GM23338 (cell line): ENCODE results near the gene WARS2. TPM values are rescaled to one million over a fixed set of nuclear protein-coding genes. Genes with fewer than 3 reads are reported as not detected.

Source experiments
- ATAC-seq: fragments of 200-7000 bp; cut with Tn5 transposase; 3 replicates; pipeline ENCODE4 v1.9.1; 2020
- DNase-seq: peaks from one replicate; pipeline ENCODE4 v3.0.0-alpha.2; 2015; ENCODE audit warnings: low spot score
- H2AFZ ChIP-seq: fragments of 200-600 bp; sonication (generic); 2 replicates; pipeline ENCODE4 v1.8.0; 2016; ENCODE audit warnings: antibody characterized with exemption, mild to moderate bottlenecking, moderate library complexity
- H3F3A ChIP-seq: fragments of 200-600 bp; sonication (generic); replicated peaks from 2 replicates; pipeline ENCODE4 v1.8.0; 2017; ENCODE audit warnings: antibody characterized with exemption, mixed run types, low read depth
- H3K27ac ChIP-seq: fragments of 200-600 bp; sonication (generic); 2 replicates; pipeline ENCODE4 v1.6.1; 2016; ENCODE audit warnings: low read depth
- H3K27me3 ChIP-seq: fragments of 200-600 bp; sonication (generic); 2 replicates; pipeline ENCODE4 v1.8.0; 2016; ENCODE audit warnings: mild to moderate bottlenecking, mixed run types, moderate library complexity; ENCODE audit not compliant: insufficient read depth
- H3K36me3 ChIP-seq: fragments of 200-600 bp; sonication (generic); 2 replicates; pipeline ENCODE4 v1.8.0; 2016; ENCODE audit warnings: mild to moderate bottlenecking; ENCODE audit not compliant: insufficient read depth
- H3K4me1 ChIP-seq: fragments of 200-600 bp; sonication (generic); 2 replicates; pipeline ENCODE4 v1.8.0; 2016; ENCODE audit warnings: mild to moderate bottlenecking, moderate library complexity; ENCODE audit not compliant: insufficient read depth
- H3K4me2 ChIP-seq: fragments of 200-600 bp; sonication (generic); 2 replicates; pipeline ENCODE4 v1.7.1; 2017; ENCODE audit warnings: mixed run types
- H3K4me3 ChIP-seq: fragments of 200-600 bp; sonication (generic); 2 replicates; pipeline ENCODE4 v1.6.1; 2016; ENCODE audit warnings: mixed run types
- H3K79me2 ChIP-seq: fragments of 200-600 bp; sonication (generic); replicated peaks from 2 replicates; pipeline ENCODE4 v1.8.0; 2017; ENCODE audit warnings: mild to moderate bottlenecking; ENCODE audit not compliant: insufficient read depth
- H3K9me2 ChIP-seq: fragments of 200-600 bp; sonication (generic); 2 replicates; pipeline ENCODE4 v1.8.0; 2017; ENCODE audit not compliant: insufficient read depth
- H4K20me1 ChIP-seq: fragments of 200-600 bp; sonication (generic); replicated peaks from 2 replicates; pipeline ENCODE4 v1.8.0; 2017; ENCODE audit warnings: mild to moderate bottlenecking; ENCODE audit not compliant: insufficient read depth
- H3K27ac Mint-ChIP-seq: 2 replicates; pipeline ENCODE4 v1.8.0; 2020; ENCODE audit warnings: inconsistent platforms, mild to moderate bottlenecking, moderate library complexity, mixed read lengths
- H3K27me3 Mint-ChIP-seq: 3 replicates; pipeline ENCODE4 v1.8.0; 2022; ENCODE audit warnings: low read depth, mild to moderate bottlenecking, moderate library complexity, mixed read lengths, inconsistent platforms; ENCODE audit not compliant: insufficient read depth, poor library complexity
- H3K36me3 Mint-ChIP-seq: 3 replicates; pipeline ENCODE4 v1.8.0; 2021; ENCODE audit warnings: low read depth, mild to moderate bottlenecking, inconsistent platforms, moderate library complexity, mixed read lengths
- H3K4me1 Mint-ChIP-seq: 3 replicates; pipeline ENCODE4 v1.8.0; 2020; ENCODE audit warnings: mild to moderate bottlenecking, inconsistent platforms, mixed read lengths
- H3K4me3 Mint-ChIP-seq: 3 replicates; pipeline ENCODE4 v1.8.0; 2021; ENCODE audit warnings: moderate library complexity, mild to moderate bottlenecking, inconsistent platforms, mixed read lengths
- H3K9me3 Mint-ChIP-seq: 3 replicates; pipeline ENCODE4 v1.8.0; 2020; ENCODE audit warnings: moderate library complexity, mild to moderate bottlenecking, inconsistent platforms, mixed read lengths
- CREB1 ChIP-seq: fragments of 250-450 bp; sonication (Bioruptor Pico); IDR thresholded peaks from 2 replicates; pipeline ENCODE4 v1.5.0; 2020; ENCODE audit warnings: low read depth, mild to moderate bottlenecking, moderate library complexity
- EZH2 ChIP-seq: fragments of 200-600 bp; sonication (generic); IDR thresholded peaks from one replicate; pipeline ENCODE4 v1.8.0; 2017; ENCODE audit warnings: antibody characterized with exemption, mild to moderate bottlenecking, low read depth; ENCODE audit not compliant: unreplicated experiment
- EZH2phosphoT487 ChIP-seq: fragments of 200-600 bp; sonication (generic); IDR thresholded peaks from one replicate; pipeline ENCODE4 v1.8.1; 2018; ENCODE audit warnings: antibody characterized with exemption; ENCODE audit not compliant: unreplicated experiment
- JUNB ChIP-seq: IDR thresholded peaks from one replicate; pipeline ENCODE4 v1.6.1; 2016; ENCODE audit warnings: antibody characterized with exemption; ENCODE audit not compliant: unreplicated experiment
- NANOG ChIP-seq: IDR thresholded peaks from 2 replicates; pipeline ENCODE4 v1.6.1; 2016; ENCODE audit warnings: antibody characterized with exemption, borderline replicate concordance
- POLR2AphosphoS5 ChIP-seq: IDR thresholded peaks from 2 replicates; pipeline ENCODE4 v1.6.1; 2016; ENCODE audit warnings: antibody characterized with exemption, low read depth
- STAT1 ChIP-seq: IDR thresholded peaks from one replicate; pipeline ENCODE4 v1.6.1; 2016; ENCODE audit warnings: antibody characterized with exemption; ENCODE audit not compliant: unreplicated experiment
- ZNF114 ChIP-seq: fragments of 250-450 bp; sonication (Bioruptor Pico); IDR thresholded peaks from 2 replicates; pipeline ENCODE4 v1.5.0; 2020; ENCODE audit warnings: mild to moderate bottlenecking, moderate library complexity
- ZNF331 ChIP-seq: fragments of 250-450 bp; sonication (Bioruptor Pico); IDR thresholded peaks from 2 replicates; pipeline ENCODE4 v1.5.0; 2020; ENCODE audit warnings: low read depth, mild to moderate bottlenecking, moderate library complexity
- long read RNA-seq: library from polyadenylated mRNA; unstranded; transcript quantifications from one replicate; pipeline ENCODE4 v2.0.0, GENCODE V29; 2020; ENCODE audit not compliant: unreplicated experiment
- polyA plus RNA-seq: library from polyadenylated mRNA; unstranded; fragments of >200 nt; fragmentation: Nextera tagmentation; extraction: Ambion mirVana; gene quantifications from 2 replicates; pipeline ENCODE4 v1.2.1, GENCODE V29; 2016
- total RNA-seq: library from RNA; depleted of rRNA; stranded (reverse); fragments of >200 nt; shearing (Covaris generic); gene quantifications from 2 replicates; pipeline ENCODE4 v1.2.3, GENCODE V29; 2014; rRNA removed
- TF ChIP-seq, protein P1 (sequence below), 2 experiments: fragments of 200-600 bp in 1 of 2; sonication (generic) in 1 of 2; conservative IDR thresholded peaks; 2 replicates each; pipeline versions ENCODE4 v1.5.1 to v1.6.1; 2016 to 2017; ENCODE audit warnings: antibody characterized with exemption in 2 of 2, low read depth in 2 of 2, mild to moderate bottlenecking in 2 of 2, moderate library complexity in 1 of 2
- TF ChIP-seq, protein P2 (sequence below): IDR thresholded peaks from 2 replicates; pipeline ENCODE4 v1.6.1; 2016; ENCODE audit warnings: antibody characterized with exemption
- TF ChIP-seq, protein P3 (sequence below): fragments of 250-450 bp; sonication (Bioruptor Pico); IDR thresholded peaks from 2 replicates; pipeline ENCODE4 v1.5.0; 2020; ENCODE audit warnings: mild to moderate bottlenecking, moderate library complexity

The WARS2 gene
- total RNA-seq (12.6 and 14.3 TPM in 2 replicates), polyA plus RNA-seq (5.7 and 6.4 TPM in 2 replicates)
- long read RNA-seq, transcript WARS2-201 (6 exons, 2,800 nt): major isoform, 5 of 6 reads
- long read RNA-seq, partial matches to known transcripts: 0 of 6 reads
- long read RNA-seq, other reads (novel, unspliced or antisense): 0 of 6 reads

DNA sequence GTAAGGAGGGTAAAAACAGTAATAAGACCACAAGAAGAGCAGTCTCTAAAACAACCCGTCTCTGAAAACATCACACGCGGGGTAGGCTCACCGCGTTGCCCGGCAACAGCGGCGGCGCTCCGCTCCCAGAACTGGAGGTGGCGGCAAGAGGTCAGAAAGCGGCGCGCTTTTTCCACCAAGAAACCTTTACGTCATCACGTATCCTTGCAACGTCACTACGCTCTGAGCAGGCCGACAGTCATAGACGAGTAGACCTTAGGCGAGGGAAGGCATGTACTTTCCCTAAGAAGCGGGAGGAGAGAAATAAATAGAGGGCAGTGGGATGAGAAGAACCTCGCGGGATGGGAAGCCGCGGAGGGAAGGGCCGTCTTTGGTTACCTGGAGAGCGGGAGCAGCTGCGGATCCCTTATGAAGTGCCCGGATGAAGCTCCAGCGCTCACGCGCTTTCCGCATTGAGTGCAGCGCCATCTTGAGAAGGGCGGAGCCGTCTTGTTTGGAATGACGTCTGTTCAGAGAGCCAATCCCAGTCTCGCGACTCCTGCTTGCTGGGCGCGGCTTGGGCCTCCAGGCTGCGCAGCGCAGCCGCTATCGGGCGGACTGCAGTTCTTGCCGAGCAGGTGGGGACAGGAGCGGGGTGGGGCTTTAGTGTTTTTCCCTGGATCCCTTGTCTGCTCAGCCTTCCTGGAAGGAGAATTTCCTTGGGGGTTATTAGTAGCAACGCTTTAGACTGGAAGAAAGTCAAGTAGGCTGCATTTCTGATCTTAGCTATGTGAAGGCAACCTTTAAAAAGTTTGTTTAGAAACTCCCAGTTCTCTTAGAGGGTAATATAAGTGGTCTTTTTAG is at the start of gene WARS2:
Gene WARS2, minus strand, starts transcription at position 477 of the 843 bp plus-strand sequence. Its CDS starts 9 bp downstream, at position 468.
- H3K27me3 Mint-ChIP-seq: no peaks in the 10 kb centered on the region
- H3K27ac Mint-ChIP-seq: no peak within 1 kb of the TSS
- DNase-seq: peak; percentile 98
- peak; percentile 97 for ATAC-seq
- H3K9me3 Mint-ChIP-seq: no peaks in the 10 kb centered on the region
- Histone ChIP-seq H2AFZ (peak within 1 kb of the TSS; percentile 93), H3K4me3 (peak within 1 kb of the TSS; percentile 64), H3K27ac (peak within 1 kb of the TSS; percentile 95), H3K4me2 (peak within 1 kb of the TSS; percentile 81), H3K4me1 (0 out of 2 replicates have a peak, but pooled peaks cover 7% of the 10 kb centered on the region), H3K27me3 (no peaks in the 10 kb centered on the region), H3K36me3 (no peaks in the 10 kb centered on the region), H4K20me1 (no peaks in the 10 kb centered on the region), H3F3A (peaks cover 5% of the 10 kb centered on the region; the same call in 1 of the 2 replicates), H3K79me2 (peaks cover 27% of the 10 kb centered on the region), H3K9me2 (no peaks in the 10 kb centered on the region)
- H3K4me3 Mint-ChIP-seq: no peak within 1 kb of the TSS
- peaks cover 3% of the 10 kb centered on the region; the same call in 1 of the 3 replicates for H3K36me3 Mint-ChIP-seq
- peaks cover 9% of the 10 kb centered on the region; the same call in 2 of the 3 replicates for H3K4me1 Mint-ChIP-seq
- TF ChIP-seq CREB1 (CRISPR knock-in tag) (peak; percentile 97), JUNB (no peak), EZH2phosphoT487 (no peak), POLR2AphosphoS5 (peak; percentile 63), ZNF331 (no peak), STAT1 (no peak), ZNF114 (CRISPR knock-in tag) (no peak), EZH2 (no peak), NANOG (no peak)
- TF ChIP-seq, protein P1, sequence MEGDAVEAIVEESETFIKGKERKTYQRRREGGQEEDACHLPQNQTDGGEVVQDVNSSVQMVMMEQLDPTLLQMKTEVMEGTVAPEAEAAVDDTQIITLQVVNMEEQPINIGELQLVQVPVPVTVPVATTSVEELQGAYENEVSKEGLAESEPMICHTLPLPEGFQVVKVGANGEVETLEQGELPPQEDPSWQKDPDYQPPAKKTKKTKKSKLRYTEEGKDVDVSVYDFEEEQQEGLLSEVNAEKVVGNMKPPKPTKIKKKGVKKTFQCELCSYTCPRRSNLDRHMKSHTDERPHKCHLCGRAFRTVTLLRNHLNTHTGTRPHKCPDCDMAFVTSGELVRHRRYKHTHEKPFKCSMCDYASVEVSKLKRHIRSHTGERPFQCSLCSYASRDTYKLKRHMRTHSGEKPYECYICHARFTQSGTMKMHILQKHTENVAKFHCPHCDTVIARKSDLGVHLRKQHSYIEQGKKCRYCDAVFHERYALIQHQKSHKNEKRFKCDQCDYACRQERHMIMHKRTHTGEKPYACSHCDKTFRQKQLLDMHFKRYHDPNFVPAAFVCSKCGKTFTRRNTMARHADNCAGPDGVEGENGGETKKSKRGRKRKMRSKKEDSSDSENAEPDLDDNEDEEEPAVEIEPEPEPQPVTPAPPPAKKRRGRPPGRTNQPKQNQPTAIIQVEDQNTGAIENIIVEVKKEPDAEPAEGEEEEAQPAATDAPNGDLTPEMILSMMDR (conservative IDR thresholded peaks at IDR 0.05; ENCODE audit: low read depth in 2 of 2): 0 out of 4 replicates have a peak, but pooled peaks of 1 of the 2 experiments have one; percentile 1
- TF ChIP-seq, protein P2, sequence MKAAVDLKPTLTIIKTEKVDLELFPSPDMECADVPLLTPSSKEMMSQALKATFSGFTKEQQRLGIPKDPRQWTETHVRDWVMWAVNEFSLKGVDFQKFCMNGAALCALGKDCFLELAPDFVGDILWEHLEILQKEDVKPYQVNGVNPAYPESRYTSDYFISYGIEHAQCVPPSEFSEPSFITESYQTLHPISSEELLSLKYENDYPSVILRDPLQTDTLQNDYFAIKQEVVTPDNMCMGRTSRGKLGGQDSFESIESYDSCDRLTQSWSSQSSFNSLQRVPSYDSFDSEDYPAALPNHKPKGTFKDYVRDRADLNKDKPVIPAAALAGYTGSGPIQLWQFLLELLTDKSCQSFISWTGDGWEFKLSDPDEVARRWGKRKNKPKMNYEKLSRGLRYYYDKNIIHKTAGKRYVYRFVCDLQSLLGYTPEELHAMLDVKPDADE: peak; percentile 36; the same call in 1 of the 2 replicates
- TF ChIP-seq, protein P3, sequence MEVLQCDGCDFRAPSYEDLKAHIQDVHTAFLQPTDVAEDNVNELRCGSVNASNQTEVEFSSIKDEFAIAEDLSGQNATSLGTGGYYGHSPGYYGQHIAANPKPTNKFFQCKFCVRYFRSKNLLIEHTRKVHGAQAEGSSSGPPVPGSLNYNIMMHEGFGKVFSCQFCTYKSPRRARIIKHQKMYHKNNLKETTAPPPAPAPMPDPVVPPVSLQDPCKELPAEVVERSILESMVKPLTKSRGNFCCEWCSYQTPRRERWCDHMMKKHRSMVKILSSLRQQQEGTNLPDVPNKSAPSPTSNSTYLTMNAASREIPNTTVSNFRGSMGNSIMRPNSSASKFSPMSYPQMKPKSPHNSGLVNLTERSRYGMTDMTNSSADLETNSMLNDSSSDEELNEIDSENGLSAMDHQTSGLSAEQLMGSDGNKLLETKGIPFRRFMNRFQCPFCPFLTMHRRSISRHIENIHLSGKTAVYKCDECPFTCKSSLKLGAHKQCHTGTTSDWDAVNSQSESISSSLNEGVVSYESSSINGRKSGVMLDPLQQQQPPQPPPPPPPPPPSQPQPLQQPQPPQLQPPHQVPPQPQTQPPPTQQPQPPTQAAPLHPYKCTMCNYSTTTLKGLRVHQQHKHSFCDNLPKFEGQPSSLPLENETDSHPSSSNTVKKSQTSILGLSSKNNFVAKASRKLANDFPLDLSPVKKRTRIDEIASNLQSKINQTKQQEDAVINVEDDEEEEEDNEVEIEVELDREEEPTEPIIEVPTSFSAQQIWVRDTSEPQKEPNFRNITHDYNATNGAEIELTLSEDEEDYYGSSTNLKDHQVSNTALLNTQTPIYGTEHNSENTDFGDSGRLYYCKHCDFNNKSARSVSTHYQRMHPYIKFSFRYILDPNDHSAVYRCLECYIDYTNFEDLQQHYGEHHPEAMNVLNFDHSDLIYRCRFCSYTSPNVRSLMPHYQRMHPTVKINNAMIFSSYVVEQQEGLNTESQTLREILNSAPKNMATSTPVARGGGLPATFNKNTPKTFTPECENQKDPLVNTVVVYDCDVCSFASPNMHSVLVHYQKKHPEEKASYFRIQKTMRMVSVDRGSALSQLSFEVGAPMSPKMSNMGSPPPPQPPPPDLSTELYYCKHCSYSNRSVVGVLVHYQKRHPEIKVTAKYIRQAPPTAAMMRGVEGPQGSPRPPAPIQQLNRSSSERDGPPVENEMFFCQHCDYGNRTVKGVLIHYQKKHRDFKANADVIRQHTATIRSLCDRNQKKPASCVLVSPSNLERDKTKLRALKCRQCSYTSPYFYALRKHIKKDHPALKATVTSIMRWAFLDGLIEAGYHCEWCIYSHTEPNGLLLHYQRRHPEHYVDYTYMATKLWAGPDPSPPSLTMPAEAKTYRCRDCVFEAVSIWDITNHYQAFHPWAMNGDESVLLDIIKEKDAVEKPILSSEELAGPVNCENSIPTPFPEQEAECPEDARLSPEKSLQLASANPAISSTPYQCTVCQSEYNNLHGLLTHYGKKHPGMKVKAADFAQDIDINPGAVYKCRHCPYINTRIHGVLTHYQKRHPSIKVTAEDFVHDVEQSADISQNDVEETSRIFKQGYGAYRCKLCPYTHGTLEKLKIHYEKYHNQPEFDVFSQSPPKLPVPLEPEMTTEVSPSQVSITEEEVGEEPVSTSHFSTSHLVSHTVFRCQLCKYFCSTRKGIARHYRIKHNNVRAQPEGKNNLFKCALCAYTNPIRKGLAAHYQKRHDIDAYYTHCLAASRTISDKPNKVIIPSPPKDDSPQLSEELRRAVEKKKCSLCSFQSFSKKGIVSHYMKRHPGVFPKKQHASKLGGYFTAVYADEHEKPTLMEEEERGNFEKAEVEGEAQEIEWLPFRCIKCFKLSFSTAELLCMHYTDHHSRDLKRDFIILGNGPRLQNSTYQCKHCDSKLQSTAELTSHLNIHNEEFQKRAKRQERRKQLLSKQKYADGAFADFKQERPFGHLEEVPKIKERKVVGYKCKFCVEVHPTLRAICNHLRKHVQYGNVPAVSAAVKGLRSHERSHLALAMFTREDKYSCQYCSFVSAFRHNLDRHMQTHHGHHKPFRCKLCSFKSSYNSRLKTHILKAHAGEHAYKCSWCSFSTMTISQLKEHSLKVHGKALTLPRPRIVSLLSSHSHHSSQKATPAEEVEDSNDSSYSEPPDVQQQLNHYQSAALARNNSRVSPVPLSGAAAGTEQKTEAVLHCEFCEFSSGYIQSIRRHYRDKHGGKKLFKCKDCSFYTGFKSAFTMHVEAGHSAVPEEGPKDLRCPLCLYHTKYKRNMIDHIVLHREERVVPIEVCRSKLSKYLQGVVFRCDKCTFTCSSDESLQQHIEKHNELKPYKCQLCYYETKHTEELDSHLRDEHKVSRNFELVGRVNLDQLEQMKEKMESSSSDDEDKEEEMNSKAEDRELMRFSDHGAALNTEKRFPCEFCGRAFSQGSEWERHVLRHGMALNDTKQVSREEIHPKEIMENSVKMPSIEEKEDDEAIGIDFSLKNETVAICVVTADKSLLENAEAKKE: no peak
